GM21825 (cell line): ENCODE results near the gene SLCO3A1.
"Not testable (repeated sequence)": the region's sequence is repeated elsewhere in the genome, so short reads cannot be mapped to it uniquely, and the experiment has no call there.

Source experiments
- ATAC-seq: cut with Tn5 transposase; IDR thresholded peaks from one replicate; pipeline ENCODE4 v1.9.1; 2021; ENCODE audit warnings: mild to moderate bottlenecking, moderate library complexity; ENCODE audit not compliant: unreplicated experiment

The SLCO3A1 gene

GRCh38 chr15:92061511-92062195 lies 208.1 kb downstream of the SLCO3A1 start:
- no peak for ATAC-seq

GRCh38 chr15:92062505-92062904 lies 209.0 kb downstream of the SLCO3A1 start:
- no peak for ATAC-seq

- ATAC-seq: peak; percentile 32
These were observed 214.6 kb downstream of the SLCO3A1 start for GRCh38 chr15:92068121-92068520.

- peak; percentile 56 for ATAC-seq
These were observed 216.1 kb downstream of the SLCO3A1 start for GRCh38 chr15:92069308-92070250.

- ATAC-seq: not testable (repeated sequence)
These were observed 216.7 kb downstream of the SLCO3A1 start for GRCh38 chr15:92070251-92070650.

GRCh38 chr15:92071045-92071634 lies 217.6 kb downstream of the SLCO3A1 start:
- ATAC-seq: no peak

GRCh38 chr15:92073044-92073785 lies 219.7 kb downstream of the SLCO3A1 start:
- no peak for ATAC-seq

GRCh38 chr15:92074101-92074500 lies 220.6 kb downstream of the SLCO3A1 start:
- ATAC-seq: no peak

GRCh38 chr15:92074646-92075045 lies 221.1 kb downstream of the SLCO3A1 start:
- no peak for ATAC-seq

GRCh38 chr15:92075764-92076163 lies 222.3 kb downstream of the SLCO3A1 start:
- ATAC-seq: no peak

GRCh38 chr15:92076541-92076940 lies 223.0 kb downstream of the SLCO3A1 start:
- no peak for ATAC-seq

- ATAC-seq: peak; percentile 55
These were observed 224.0 kb downstream of the SLCO3A1 start for GRCh38 chr15:92077353-92078085.

- ATAC-seq: no peak
These were observed 224.8 kb downstream of the SLCO3A1 start for GRCh38 chr15:92078270-92078669.

GRCh38 chr15:92079047-92079446 lies 225.5 kb downstream of the SLCO3A1 start:
- no peak for ATAC-seq

GRCh38 chr15:92079647-92080255 lies 226.2 kb downstream of the SLCO3A1 start:
- ATAC-seq: no peak

- peak; percentile 46 for ATAC-seq
These were observed 228.7 kb downstream of the SLCO3A1 start for GRCh38 chr15:92082006-92082843.

- no peak for ATAC-seq
These were observed 229.7 kb downstream of the SLCO3A1 start for GRCh38 chr15:92083190-92083589.

GRCh38 chr15:92087211-92087610 lies 233.7 kb downstream of the SLCO3A1 start:
- no peak for ATAC-seq
